GM23338 (cell line): Measurements from ENCODE around the gene RAPGEF5. TPM values are rescaled to one million over a fixed set of nuclear protein-coding genes. Genes with fewer than 3 reads are reported as not detected.
A peak's percentile ranks its signal among the peaks of the same experiment; 100 is the strongest.

Experiments
- ATAC-seq: fragments of 200-7000 bp; cut with Tn5 transposase; 3 replicates; pipeline ENCODE4 v1.9.1; 2020
- DNase-seq: peaks from one replicate; pipeline ENCODE4 v3.0.0-alpha.2; 2015; ENCODE audit warnings: low spot score
- H2AFZ ChIP-seq: fragments of 200-600 bp; sonication (generic); 2 replicates; pipeline ENCODE4 v1.8.0; 2016; ENCODE audit warnings: antibody characterized with exemption, mild to moderate bottlenecking, moderate library complexity
- H3F3A ChIP-seq: fragments of 200-600 bp; sonication (generic); replicated peaks from 2 replicates; pipeline ENCODE4 v1.8.0; 2017; ENCODE audit warnings: antibody characterized with exemption, mixed run types, low read depth
- H3K27ac ChIP-seq: fragments of 200-600 bp; sonication (generic); 2 replicates; pipeline ENCODE4 v1.6.1; 2016; ENCODE audit warnings: low read depth
- H3K27me3 ChIP-seq: fragments of 200-600 bp; sonication (generic); 2 replicates; pipeline ENCODE4 v1.8.0; 2016; ENCODE audit warnings: mild to moderate bottlenecking, mixed run types, moderate library complexity; ENCODE audit not compliant: insufficient read depth
- H3K36me3 ChIP-seq: fragments of 200-600 bp; sonication (generic); 2 replicates; pipeline ENCODE4 v1.8.0; 2016; ENCODE audit warnings: mild to moderate bottlenecking; ENCODE audit not compliant: insufficient read depth
- H3K4me1 ChIP-seq: fragments of 200-600 bp; sonication (generic); 2 replicates; pipeline ENCODE4 v1.8.0; 2016; ENCODE audit warnings: mild to moderate bottlenecking, moderate library complexity; ENCODE audit not compliant: insufficient read depth
- H3K4me2 ChIP-seq: fragments of 200-600 bp; sonication (generic); 2 replicates; pipeline ENCODE4 v1.7.1; 2017; ENCODE audit warnings: mixed run types
- H3K4me3 ChIP-seq: fragments of 200-600 bp; sonication (generic); 2 replicates; pipeline ENCODE4 v1.6.1; 2016; ENCODE audit warnings: mixed run types
- H3K79me2 ChIP-seq: fragments of 200-600 bp; sonication (generic); replicated peaks from 2 replicates; pipeline ENCODE4 v1.8.0; 2017; ENCODE audit warnings: mild to moderate bottlenecking; ENCODE audit not compliant: insufficient read depth
- H3K9me2 ChIP-seq: fragments of 200-600 bp; sonication (generic); 2 replicates; pipeline ENCODE4 v1.8.0; 2017; ENCODE audit not compliant: insufficient read depth
- H4K20me1 ChIP-seq: fragments of 200-600 bp; sonication (generic); replicated peaks from 2 replicates; pipeline ENCODE4 v1.8.0; 2017; ENCODE audit warnings: mild to moderate bottlenecking; ENCODE audit not compliant: insufficient read depth
- H3K27ac Mint-ChIP-seq: 2 replicates; pipeline ENCODE4 v1.8.0; 2020; ENCODE audit warnings: inconsistent platforms, mild to moderate bottlenecking, moderate library complexity, mixed read lengths
- H3K27me3 Mint-ChIP-seq: 3 replicates; pipeline ENCODE4 v1.8.0; 2022; ENCODE audit warnings: low read depth, mild to moderate bottlenecking, moderate library complexity, mixed read lengths, inconsistent platforms; ENCODE audit not compliant: insufficient read depth, poor library complexity
- H3K36me3 Mint-ChIP-seq: 3 replicates; pipeline ENCODE4 v1.8.0; 2021; ENCODE audit warnings: low read depth, mild to moderate bottlenecking, inconsistent platforms, moderate library complexity, mixed read lengths
- H3K4me1 Mint-ChIP-seq: 3 replicates; pipeline ENCODE4 v1.8.0; 2020; ENCODE audit warnings: mild to moderate bottlenecking, inconsistent platforms, mixed read lengths
- H3K4me3 Mint-ChIP-seq: 3 replicates; pipeline ENCODE4 v1.8.0; 2021; ENCODE audit warnings: moderate library complexity, mild to moderate bottlenecking, inconsistent platforms, mixed read lengths
- H3K9me3 Mint-ChIP-seq: 3 replicates; pipeline ENCODE4 v1.8.0; 2020; ENCODE audit warnings: moderate library complexity, mild to moderate bottlenecking, inconsistent platforms, mixed read lengths
- CREB1 ChIP-seq: fragments of 250-450 bp; sonication (Bioruptor Pico); IDR thresholded peaks from 2 replicates; pipeline ENCODE4 v1.5.0; 2020; ENCODE audit warnings: low read depth, mild to moderate bottlenecking, moderate library complexity
- EZH2 ChIP-seq: fragments of 200-600 bp; sonication (generic); IDR thresholded peaks from one replicate; pipeline ENCODE4 v1.8.0; 2017; ENCODE audit warnings: antibody characterized with exemption, mild to moderate bottlenecking, low read depth; ENCODE audit not compliant: unreplicated experiment
- EZH2phosphoT487 ChIP-seq: fragments of 200-600 bp; sonication (generic); IDR thresholded peaks from one replicate; pipeline ENCODE4 v1.8.1; 2018; ENCODE audit warnings: antibody characterized with exemption; ENCODE audit not compliant: unreplicated experiment
- JUNB ChIP-seq: IDR thresholded peaks from one replicate; pipeline ENCODE4 v1.6.1; 2016; ENCODE audit warnings: antibody characterized with exemption; ENCODE audit not compliant: unreplicated experiment
- NANOG ChIP-seq: IDR thresholded peaks from 2 replicates; pipeline ENCODE4 v1.6.1; 2016; ENCODE audit warnings: antibody characterized with exemption, borderline replicate concordance
- POLR2AphosphoS5 ChIP-seq: IDR thresholded peaks from 2 replicates; pipeline ENCODE4 v1.6.1; 2016; ENCODE audit warnings: antibody characterized with exemption, low read depth
- STAT1 ChIP-seq: IDR thresholded peaks from one replicate; pipeline ENCODE4 v1.6.1; 2016; ENCODE audit warnings: antibody characterized with exemption; ENCODE audit not compliant: unreplicated experiment
- ZNF114 ChIP-seq: fragments of 250-450 bp; sonication (Bioruptor Pico); IDR thresholded peaks from 2 replicates; pipeline ENCODE4 v1.5.0; 2020; ENCODE audit warnings: mild to moderate bottlenecking, moderate library complexity
- ZNF331 ChIP-seq: fragments of 250-450 bp; sonication (Bioruptor Pico); IDR thresholded peaks from 2 replicates; pipeline ENCODE4 v1.5.0; 2020; ENCODE audit warnings: low read depth, mild to moderate bottlenecking, moderate library complexity
- polyA plus RNA-seq: library from polyadenylated mRNA; unstranded; fragments of >200 nt; fragmentation: Nextera tagmentation; extraction: Ambion mirVana; gene quantifications from 2 replicates; pipeline ENCODE4 v1.2.1, GENCODE V29; 2016
- total RNA-seq: library from RNA; depleted of rRNA; stranded (reverse); fragments of >200 nt; shearing (Covaris generic); gene quantifications from 2 replicates; pipeline ENCODE4 v1.2.3, GENCODE V29; 2014
- TF ChIP-seq, protein P1 (sequence below): fragments of 250-450 bp; sonication (Bioruptor Pico); IDR thresholded peaks from 2 replicates; pipeline ENCODE4 v1.5.0; 2020; ENCODE audit warnings: mild to moderate bottlenecking, moderate library complexity
- TF ChIP-seq, protein P2 (sequence below): IDR thresholded peaks from one replicate; pipeline ENCODE4 v1.6.1; 2018; ENCODE audit warnings: antibody characterized with exemption; ENCODE audit not compliant: unreplicated experiment
- TF ChIP-seq, protein P3 (sequence below), 2 experiments: fragments of 200-600 bp in 1 of 2; sonication (generic) in 1 of 2; conservative IDR thresholded peaks; 2 replicates each; pipeline versions ENCODE4 v1.5.1 to v1.6.1; 2016 to 2017; ENCODE audit warnings: antibody characterized with exemption in 2 of 2, low read depth in 2 of 2, mild to moderate bottlenecking in 2 of 2, moderate library complexity in 1 of 2
- TF ChIP-seq, protein P4 (sequence below): IDR thresholded peaks from 2 replicates; pipeline ENCODE4 v1.6.1; 2016; ENCODE audit warnings: antibody characterized with exemption

The RAPGEF5 gene
- total and polyA plus RNA-seq, 2 experiments from 2014 or later: 6.3 to 13.1 TPM

DNA sequence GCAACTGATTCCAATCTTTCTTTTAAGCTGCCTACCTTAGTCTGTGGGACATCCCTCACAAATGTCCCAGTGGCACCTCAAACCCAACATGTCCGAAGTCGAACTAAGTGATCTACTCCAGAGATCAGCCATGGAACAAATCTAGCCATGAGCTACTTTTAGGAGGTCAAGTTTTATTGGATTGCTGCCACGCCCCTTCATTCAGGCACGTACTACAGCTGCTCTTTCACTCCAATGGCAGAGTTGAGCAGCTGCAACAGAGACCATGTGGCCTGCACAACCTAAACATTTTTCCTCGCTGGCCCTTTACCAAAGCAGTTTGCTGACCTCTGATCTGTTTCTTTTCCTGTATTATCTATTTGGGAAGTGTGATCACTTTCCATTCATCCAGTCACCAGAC lies 218.8 kb downstream of the RAPGEF5 start:
- Histone ChIP-seq H3F3A (no peaks in the 10 kb centered on the region), H3K36me3 (no peaks in the 10 kb centered on the region), H3K4me3 (no peak overlapping the region), H3K27ac (no peak overlapping the region), H3K27me3 (no peaks in the 10 kb centered on the region), H4K20me1 (no peaks in the 10 kb centered on the region), H3K4me2 (no peak overlapping the region), H3K4me1 (peaks cover 13% of the 10 kb centered on the region), H3K79me2 (no peaks in the 10 kb centered on the region), H3K9me2 (no peaks in the 10 kb centered on the region; the same call in 1 of the 2 replicates), H2AFZ (no peak overlapping the region)
- Mint-ChIP-seq H3K27me3 (no peaks in the 10 kb centered on the region), H3K4me1 (peaks cover 39% of the 10 kb centered on the region), H3K36me3 (peaks cover 28% of the 10 kb centered on the region; the same call in 2 of the 3 replicates), H3K27ac (peak overlapping the region; percentile 71), H3K9me3 (no peaks in the 10 kb centered on the region), H3K4me3 (no peak overlapping the region)
- TF ChIP-seq CREB1 (no peak), EZH2 (no peak), EZH2phosphoT487 (no peak), STAT1 (no peak), ZNF114 (CRISPR knock-in tag) (no peak), ZNF331 (CRISPR knock-in tag) (no peak), NANOG (no peak), JUNB (no peak), POLR2AphosphoS5 (no peak)
- TF ChIP-seq, protein P1, sequence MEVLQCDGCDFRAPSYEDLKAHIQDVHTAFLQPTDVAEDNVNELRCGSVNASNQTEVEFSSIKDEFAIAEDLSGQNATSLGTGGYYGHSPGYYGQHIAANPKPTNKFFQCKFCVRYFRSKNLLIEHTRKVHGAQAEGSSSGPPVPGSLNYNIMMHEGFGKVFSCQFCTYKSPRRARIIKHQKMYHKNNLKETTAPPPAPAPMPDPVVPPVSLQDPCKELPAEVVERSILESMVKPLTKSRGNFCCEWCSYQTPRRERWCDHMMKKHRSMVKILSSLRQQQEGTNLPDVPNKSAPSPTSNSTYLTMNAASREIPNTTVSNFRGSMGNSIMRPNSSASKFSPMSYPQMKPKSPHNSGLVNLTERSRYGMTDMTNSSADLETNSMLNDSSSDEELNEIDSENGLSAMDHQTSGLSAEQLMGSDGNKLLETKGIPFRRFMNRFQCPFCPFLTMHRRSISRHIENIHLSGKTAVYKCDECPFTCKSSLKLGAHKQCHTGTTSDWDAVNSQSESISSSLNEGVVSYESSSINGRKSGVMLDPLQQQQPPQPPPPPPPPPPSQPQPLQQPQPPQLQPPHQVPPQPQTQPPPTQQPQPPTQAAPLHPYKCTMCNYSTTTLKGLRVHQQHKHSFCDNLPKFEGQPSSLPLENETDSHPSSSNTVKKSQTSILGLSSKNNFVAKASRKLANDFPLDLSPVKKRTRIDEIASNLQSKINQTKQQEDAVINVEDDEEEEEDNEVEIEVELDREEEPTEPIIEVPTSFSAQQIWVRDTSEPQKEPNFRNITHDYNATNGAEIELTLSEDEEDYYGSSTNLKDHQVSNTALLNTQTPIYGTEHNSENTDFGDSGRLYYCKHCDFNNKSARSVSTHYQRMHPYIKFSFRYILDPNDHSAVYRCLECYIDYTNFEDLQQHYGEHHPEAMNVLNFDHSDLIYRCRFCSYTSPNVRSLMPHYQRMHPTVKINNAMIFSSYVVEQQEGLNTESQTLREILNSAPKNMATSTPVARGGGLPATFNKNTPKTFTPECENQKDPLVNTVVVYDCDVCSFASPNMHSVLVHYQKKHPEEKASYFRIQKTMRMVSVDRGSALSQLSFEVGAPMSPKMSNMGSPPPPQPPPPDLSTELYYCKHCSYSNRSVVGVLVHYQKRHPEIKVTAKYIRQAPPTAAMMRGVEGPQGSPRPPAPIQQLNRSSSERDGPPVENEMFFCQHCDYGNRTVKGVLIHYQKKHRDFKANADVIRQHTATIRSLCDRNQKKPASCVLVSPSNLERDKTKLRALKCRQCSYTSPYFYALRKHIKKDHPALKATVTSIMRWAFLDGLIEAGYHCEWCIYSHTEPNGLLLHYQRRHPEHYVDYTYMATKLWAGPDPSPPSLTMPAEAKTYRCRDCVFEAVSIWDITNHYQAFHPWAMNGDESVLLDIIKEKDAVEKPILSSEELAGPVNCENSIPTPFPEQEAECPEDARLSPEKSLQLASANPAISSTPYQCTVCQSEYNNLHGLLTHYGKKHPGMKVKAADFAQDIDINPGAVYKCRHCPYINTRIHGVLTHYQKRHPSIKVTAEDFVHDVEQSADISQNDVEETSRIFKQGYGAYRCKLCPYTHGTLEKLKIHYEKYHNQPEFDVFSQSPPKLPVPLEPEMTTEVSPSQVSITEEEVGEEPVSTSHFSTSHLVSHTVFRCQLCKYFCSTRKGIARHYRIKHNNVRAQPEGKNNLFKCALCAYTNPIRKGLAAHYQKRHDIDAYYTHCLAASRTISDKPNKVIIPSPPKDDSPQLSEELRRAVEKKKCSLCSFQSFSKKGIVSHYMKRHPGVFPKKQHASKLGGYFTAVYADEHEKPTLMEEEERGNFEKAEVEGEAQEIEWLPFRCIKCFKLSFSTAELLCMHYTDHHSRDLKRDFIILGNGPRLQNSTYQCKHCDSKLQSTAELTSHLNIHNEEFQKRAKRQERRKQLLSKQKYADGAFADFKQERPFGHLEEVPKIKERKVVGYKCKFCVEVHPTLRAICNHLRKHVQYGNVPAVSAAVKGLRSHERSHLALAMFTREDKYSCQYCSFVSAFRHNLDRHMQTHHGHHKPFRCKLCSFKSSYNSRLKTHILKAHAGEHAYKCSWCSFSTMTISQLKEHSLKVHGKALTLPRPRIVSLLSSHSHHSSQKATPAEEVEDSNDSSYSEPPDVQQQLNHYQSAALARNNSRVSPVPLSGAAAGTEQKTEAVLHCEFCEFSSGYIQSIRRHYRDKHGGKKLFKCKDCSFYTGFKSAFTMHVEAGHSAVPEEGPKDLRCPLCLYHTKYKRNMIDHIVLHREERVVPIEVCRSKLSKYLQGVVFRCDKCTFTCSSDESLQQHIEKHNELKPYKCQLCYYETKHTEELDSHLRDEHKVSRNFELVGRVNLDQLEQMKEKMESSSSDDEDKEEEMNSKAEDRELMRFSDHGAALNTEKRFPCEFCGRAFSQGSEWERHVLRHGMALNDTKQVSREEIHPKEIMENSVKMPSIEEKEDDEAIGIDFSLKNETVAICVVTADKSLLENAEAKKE (CRISPR knock-in tag): no peak
- TF ChIP-seq, protein P2, sequence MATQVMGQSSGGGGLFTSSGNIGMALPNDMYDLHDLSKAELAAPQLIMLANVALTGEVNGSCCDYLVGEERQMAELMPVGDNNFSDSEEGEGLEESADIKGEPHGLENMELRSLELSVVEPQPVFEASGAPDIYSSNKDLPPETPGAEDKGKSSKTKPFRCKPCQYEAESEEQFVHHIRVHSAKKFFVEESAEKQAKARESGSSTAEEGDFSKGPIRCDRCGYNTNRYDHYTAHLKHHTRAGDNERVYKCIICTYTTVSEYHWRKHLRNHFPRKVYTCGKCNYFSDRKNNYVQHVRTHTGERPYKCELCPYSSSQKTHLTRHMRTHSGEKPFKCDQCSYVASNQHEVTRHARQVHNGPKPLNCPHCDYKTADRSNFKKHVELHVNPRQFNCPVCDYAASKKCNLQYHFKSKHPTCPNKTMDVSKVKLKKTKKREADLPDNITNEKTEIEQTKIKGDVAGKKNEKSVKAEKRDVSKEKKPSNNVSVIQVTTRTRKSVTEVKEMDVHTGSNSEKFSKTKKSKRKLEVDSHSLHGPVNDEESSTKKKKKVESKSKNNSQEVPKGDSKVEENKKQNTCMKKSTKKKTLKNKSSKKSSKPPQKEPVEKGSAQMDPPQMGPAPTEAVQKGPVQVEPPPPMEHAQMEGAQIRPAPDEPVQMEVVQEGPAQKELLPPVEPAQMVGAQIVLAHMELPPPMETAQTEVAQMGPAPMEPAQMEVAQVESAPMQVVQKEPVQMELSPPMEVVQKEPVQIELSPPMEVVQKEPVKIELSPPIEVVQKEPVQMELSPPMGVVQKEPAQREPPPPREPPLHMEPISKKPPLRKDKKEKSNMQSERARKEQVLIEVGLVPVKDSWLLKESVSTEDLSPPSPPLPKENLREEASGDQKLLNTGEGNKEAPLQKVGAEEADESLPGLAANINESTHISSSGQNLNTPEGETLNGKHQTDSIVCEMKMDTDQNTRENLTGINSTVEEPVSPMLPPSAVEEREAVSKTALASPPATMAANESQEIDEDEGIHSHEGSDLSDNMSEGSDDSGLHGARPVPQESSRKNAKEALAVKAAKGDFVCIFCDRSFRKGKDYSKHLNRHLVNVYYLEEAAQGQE: no peak
- TF ChIP-seq, protein P3, sequence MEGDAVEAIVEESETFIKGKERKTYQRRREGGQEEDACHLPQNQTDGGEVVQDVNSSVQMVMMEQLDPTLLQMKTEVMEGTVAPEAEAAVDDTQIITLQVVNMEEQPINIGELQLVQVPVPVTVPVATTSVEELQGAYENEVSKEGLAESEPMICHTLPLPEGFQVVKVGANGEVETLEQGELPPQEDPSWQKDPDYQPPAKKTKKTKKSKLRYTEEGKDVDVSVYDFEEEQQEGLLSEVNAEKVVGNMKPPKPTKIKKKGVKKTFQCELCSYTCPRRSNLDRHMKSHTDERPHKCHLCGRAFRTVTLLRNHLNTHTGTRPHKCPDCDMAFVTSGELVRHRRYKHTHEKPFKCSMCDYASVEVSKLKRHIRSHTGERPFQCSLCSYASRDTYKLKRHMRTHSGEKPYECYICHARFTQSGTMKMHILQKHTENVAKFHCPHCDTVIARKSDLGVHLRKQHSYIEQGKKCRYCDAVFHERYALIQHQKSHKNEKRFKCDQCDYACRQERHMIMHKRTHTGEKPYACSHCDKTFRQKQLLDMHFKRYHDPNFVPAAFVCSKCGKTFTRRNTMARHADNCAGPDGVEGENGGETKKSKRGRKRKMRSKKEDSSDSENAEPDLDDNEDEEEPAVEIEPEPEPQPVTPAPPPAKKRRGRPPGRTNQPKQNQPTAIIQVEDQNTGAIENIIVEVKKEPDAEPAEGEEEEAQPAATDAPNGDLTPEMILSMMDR (conservative IDR thresholded peaks at IDR 0.05; ENCODE audit: low read depth in 2 of 2): no peak
- TF ChIP-seq, protein P4, sequence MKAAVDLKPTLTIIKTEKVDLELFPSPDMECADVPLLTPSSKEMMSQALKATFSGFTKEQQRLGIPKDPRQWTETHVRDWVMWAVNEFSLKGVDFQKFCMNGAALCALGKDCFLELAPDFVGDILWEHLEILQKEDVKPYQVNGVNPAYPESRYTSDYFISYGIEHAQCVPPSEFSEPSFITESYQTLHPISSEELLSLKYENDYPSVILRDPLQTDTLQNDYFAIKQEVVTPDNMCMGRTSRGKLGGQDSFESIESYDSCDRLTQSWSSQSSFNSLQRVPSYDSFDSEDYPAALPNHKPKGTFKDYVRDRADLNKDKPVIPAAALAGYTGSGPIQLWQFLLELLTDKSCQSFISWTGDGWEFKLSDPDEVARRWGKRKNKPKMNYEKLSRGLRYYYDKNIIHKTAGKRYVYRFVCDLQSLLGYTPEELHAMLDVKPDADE: no peak
- no peak for ATAC-seq
- no peak for DNase-seq
